UCSD-AML1 (cell line): Measurements from ENCODE around the gene LTBP3.
A peak's percentile ranks its signal among the peaks of the same experiment; 100 is the strongest.
"Not testable (repeated sequence)": the region's sequence is repeated elsewhere in the genome, so short reads cannot be mapped to it uniquely, and the experiment has no call there.

ENCODE experiments used
- DNase-seq: peaks from one replicate; lab custom pipeline; 2025; ENCODE audit not compliant: unreplicated experiment; lab: John Stamatoyannopoulos, UW

The LTBP3 gene

GRCh38 chr11:65518941-65519549 lies 39.1 kb downstream of the LTBP3 start:
- DNase-seq: not testable (repeated sequence)

- DNase-seq: no peak
Measured at GRCh38 chr11:65516135-65516968, 41.8 kb downstream of the LTBP3 start.

- not testable (repeated sequence) for DNase-seq
Measured at GRCh38 chr11:65512311-65512710, 45.8 kb downstream of the LTBP3 start.

- peak; percentile 77 for DNase-seq
Measured at GRCh38 chr11:65506772-65507505, 51.2 kb downstream of the LTBP3 start.

GRCh38 chr11:65506290-65506771 lies 51.8 kb downstream of the LTBP3 start:
- no peak for DNase-seq

GRCh38 chr11:65505466-65506289 lies 52.5 kb downstream of the LTBP3 start:
- no peak for DNase-seq

GRCh38 chr11:65504674-65505465 lies 53.3 kb downstream of the LTBP3 start:
- no peak for DNase-seq

- no peak for DNase-seq
Measured at GRCh38 chr11:65503949-65504673, 54.0 kb downstream of the LTBP3 start.

GRCh38 chr11:65503368-65503948 lies 54.7 kb downstream of the LTBP3 start:
- no peak for DNase-seq

- DNase-seq: no peak
Measured at GRCh38 chr11:65502555-65503367, 55.4 kb downstream of the LTBP3 start.

- DNase-seq: no peak
Measured at GRCh38 chr11:65502274-65502554, 55.9 kb downstream of the LTBP3 start.

GRCh38 chr11:65501472-65502273 lies 56.5 kb downstream of the LTBP3 start:
- DNase-seq: no peak

GRCh38 chr11:65501186-65501471 lies 57.0 kb downstream of the LTBP3 start:
- DNase-seq: no peak

- peak; percentile 41 for DNase-seq
Measured at GRCh38 chr11:65500387-65501185, 57.6 kb downstream of the LTBP3 start.

GRCh38 chr11:65499713-65500386 lies 58.3 kb downstream of the LTBP3 start:
- no peak for DNase-seq

- DNase-seq: peak; percentile 88
Measured at GRCh38 chr11:65498977-65499712, 59.0 kb downstream of the LTBP3 start, which contains the start of gene MALAT1. Gene MALAT1 (plus strand): TSS chr11:65499045.
